OCI-LY1 (cell line): ENCODE measurements around the gene OR1S2.

Experiments
- H2AFZ ChIP-seq: fragments of 200-600 bp; sonication (generic), shearing (Covaris generic); 2 replicates; pipeline ENCODE4 v1.6.0; 2014; ENCODE audit warnings: antibody characterized with exemption, mild to moderate bottlenecking, low read length
- H3F3A ChIP-seq: fragments of 200-600 bp; sonication (generic), shearing (Covaris generic); 2 replicates; pipeline ENCODE4 v1.6.0; 2014; ENCODE audit warnings: mild to moderate bottlenecking, antibody characterized with exemption, low read length, moderate library complexity; ENCODE audit not compliant: insufficient read depth
- H3K27ac ChIP-seq: fragments of 200-600 bp; sonication (generic); 2 replicates; pipeline ENCODE4 v1.5.1; 2014; ENCODE audit warnings: low read length, mixed run types, mild to moderate bottlenecking, low read depth; ENCODE audit not compliant: poor library complexity, severe bottlenecking
- H3K27me3 ChIP-seq: fragments of 200-600 bp; sonication (generic); 2 replicates; pipeline ENCODE4 v1.6.0; 2014; ENCODE audit warnings: antibody characterized with exemption, mild to moderate bottlenecking, low read length, moderate library complexity; ENCODE audit not compliant: insufficient read depth
- H3K36me3 ChIP-seq: fragments of 200-600 bp; sonication (generic); 2 replicates; pipeline ENCODE4 v1.6.1; 2014; ENCODE audit warnings: mild to moderate bottlenecking, antibody characterized with exemption, low read length, moderate library complexity, mixed read lengths; ENCODE audit not compliant: insufficient read depth
- H3K4me1 ChIP-seq: fragments of 200-600 bp; sonication (generic); 2 replicates; pipeline ENCODE4 v1.5.1; 2014; ENCODE audit warnings: mild to moderate bottlenecking, low read length, moderate library complexity; ENCODE audit not compliant: insufficient read depth, severe bottlenecking
- H3K4me2 ChIP-seq: fragments of 200-600 bp; sonication (generic), shearing (Covaris generic); 2 replicates; pipeline ENCODE4 v1.6.1; 2014; ENCODE audit warnings: low read length
- H3K4me3 ChIP-seq: fragments of 200-600 bp; sonication (generic); 2 replicates; pipeline ENCODE4 v1.5.1; 2014; ENCODE audit warnings: low read length, low read depth, mild to moderate bottlenecking, mixed read lengths; ENCODE audit not compliant: poor library complexity, severe bottlenecking
- H3K79me2 ChIP-seq: fragments of 200-600 bp; shearing (Covaris generic); 2 replicates; pipeline ENCODE4 v1.6.1; 2016; ENCODE audit warnings: mixed run types, low read length, mixed read lengths; ENCODE audit not compliant: insufficient read depth
- H3K9ac ChIP-seq: fragments of 200-600 bp; sonication (generic), shearing (Covaris generic); 2 replicates; pipeline ENCODE4 v1.6.1; 2014; ENCODE audit warnings: mild to moderate bottlenecking, low read length, mixed read lengths
- H3K9me2 ChIP-seq: fragments of 200-600 bp; sonication (generic), shearing (Covaris generic); 2 replicates; pipeline ENCODE4 v1.6.1; 2014; ENCODE audit warnings: low read depth, mild to moderate bottlenecking, low read length, mixed read lengths
- H3K9me3 ChIP-seq: fragments of 200-600 bp; shearing (Covaris generic); 2 replicates; pipeline ENCODE4 v1.6.1; 2014; ENCODE audit warnings: low read length, mixed read lengths
- H4K20me1 ChIP-seq: fragments of 200-600 bp; sonication (generic), shearing (Covaris generic); 2 replicates; pipeline ENCODE4 v1.6.0; 2016; ENCODE audit warnings: mild to moderate bottlenecking, low read length; ENCODE audit not compliant: insufficient read depth
- EZH2 ChIP-seq: fragments of 200-600 bp; sonication (generic), shearing (Covaris generic); IDR thresholded peaks from 2 replicates; pipeline ENCODE4 v1.8.0; 2017; ENCODE audit warnings: borderline replicate concordance, mixed run types, mild to moderate bottlenecking, antibody characterized with exemption, low read length, moderate library complexity, mixed read lengths
- TF ChIP-seq, protein P1 (sequence below): fragments of 200-600 bp; sonication (generic), shearing (Covaris generic); IDR thresholded peaks from 2 replicates; pipeline ENCODE4 v1.5.1; 2017; ENCODE audit warnings: mild to moderate bottlenecking, antibody characterized with exemption, low read length, moderate library complexity, mixed read lengths

OR1S2 gene

GRCh38 chr11:58188770-58189169 is 15.2 kb downstream of the OR1S2 start, which contains the start of gene OR9Q2:
Gene OR9Q2, plus strand, starts transcription at chr11:58189070. Its CDS starts 1,421 bp downstream, at chr11:58190491.
- H4K20me1 ChIP-seq, result no peaks in the 10 kb centered on the region
- H3K4me2 ChIP-seq, result no peak within 1 kb of the TSS
- TF ChIP-seq, protein P1, sequence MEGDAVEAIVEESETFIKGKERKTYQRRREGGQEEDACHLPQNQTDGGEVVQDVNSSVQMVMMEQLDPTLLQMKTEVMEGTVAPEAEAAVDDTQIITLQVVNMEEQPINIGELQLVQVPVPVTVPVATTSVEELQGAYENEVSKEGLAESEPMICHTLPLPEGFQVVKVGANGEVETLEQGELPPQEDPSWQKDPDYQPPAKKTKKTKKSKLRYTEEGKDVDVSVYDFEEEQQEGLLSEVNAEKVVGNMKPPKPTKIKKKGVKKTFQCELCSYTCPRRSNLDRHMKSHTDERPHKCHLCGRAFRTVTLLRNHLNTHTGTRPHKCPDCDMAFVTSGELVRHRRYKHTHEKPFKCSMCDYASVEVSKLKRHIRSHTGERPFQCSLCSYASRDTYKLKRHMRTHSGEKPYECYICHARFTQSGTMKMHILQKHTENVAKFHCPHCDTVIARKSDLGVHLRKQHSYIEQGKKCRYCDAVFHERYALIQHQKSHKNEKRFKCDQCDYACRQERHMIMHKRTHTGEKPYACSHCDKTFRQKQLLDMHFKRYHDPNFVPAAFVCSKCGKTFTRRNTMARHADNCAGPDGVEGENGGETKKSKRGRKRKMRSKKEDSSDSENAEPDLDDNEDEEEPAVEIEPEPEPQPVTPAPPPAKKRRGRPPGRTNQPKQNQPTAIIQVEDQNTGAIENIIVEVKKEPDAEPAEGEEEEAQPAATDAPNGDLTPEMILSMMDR, result no peak
- TF ChIP-seq EZH2, result no peak
- H3F3A ChIP-seq, result no peaks in the 10 kb centered on the region
- H3K4me1 ChIP-seq, result no peaks in the 10 kb centered on the region
- no peaks in the 10 kb centered on the region for H3K79me2 ChIP-seq
- no peak within 1 kb of the TSS for H3K4me3 ChIP-seq
- no peaks in the 10 kb centered on the region for H3K9me3 ChIP-seq
- no peak within 1 kb of the TSS for H3K9ac ChIP-seq
- no peaks in the 10 kb centered on the region for H3K9me2 ChIP-seq
- H3K27ac ChIP-seq, result no peak within 1 kb of the TSS
- no peaks in the 10 kb centered on the region; the same call in 1 of the 2 replicates for H3K27me3 ChIP-seq
- no peaks in the 10 kb centered on the region for H3K36me3 ChIP-seq
- H2AFZ ChIP-seq, result no peak within 1 kb of the TSS

DNA sequence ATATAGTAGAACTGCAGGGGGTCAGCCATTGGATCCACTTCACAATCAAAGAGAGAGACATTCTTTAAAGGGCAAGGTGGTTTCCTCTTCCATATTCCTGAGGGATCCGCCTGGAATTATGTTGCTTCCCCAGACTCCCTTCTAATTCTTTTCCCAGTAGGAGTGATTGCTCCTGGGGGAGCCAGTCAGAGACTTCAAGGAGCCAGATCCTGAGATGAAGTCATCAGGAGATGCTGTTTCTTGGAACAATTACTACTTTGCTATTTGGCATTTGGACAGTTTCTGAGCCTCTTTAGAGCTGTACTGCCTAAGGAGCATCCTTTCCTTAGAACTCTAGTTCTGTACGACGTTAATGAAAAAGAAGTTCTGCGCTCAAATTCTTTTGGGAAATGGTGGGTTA is 17.0 kb downstream of the OR1S2 start:
- no peak for TF ChIP-seq EZH2
- TF ChIP-seq, protein P1, result no peak
- H3K4me3 ChIP-seq, result no peak overlapping the region
- H3K9me2 ChIP-seq, result no peaks in the 10 kb centered on the region
- H3K79me2 ChIP-seq, result no peaks in the 10 kb centered on the region
- no peaks in the 10 kb centered on the region for H3K36me3 ChIP-seq
- no peaks in the 10 kb centered on the region for H4K20me1 ChIP-seq
- no peaks in the 10 kb centered on the region for H3K4me1 ChIP-seq
- no peak overlapping the region for H3K27ac ChIP-seq
- no peak overlapping the region for H3K4me2 ChIP-seq
- no peak overlapping the region for H3K9ac ChIP-seq
- no peaks in the 10 kb centered on the region; the same call in 1 of the 2 replicates for H3K27me3 ChIP-seq
- no peaks in the 10 kb centered on the region for H3F3A ChIP-seq
- H2AFZ ChIP-seq, result no peak overlapping the region
- no peaks in the 10 kb centered on the region for H3K9me3 ChIP-seq

GRCh38 chr11:58179648-58180047 is 24.3 kb downstream of the OR1S2 start:
- no peak overlapping the region for H2AFZ ChIP-seq
- H4K20me1 ChIP-seq, result no peaks in the 10 kb centered on the region
- H3K4me2 ChIP-seq, result no peak overlapping the region
- no peaks in the 10 kb centered on the region for H3K36me3 ChIP-seq
- no peaks in the 10 kb centered on the region for H3K79me2 ChIP-seq
- H3F3A ChIP-seq, result no peaks in the 10 kb centered on the region
- H3K4me1 ChIP-seq, result no peaks in the 10 kb centered on the region
- TF ChIP-seq EZH2, result no peak
- TF ChIP-seq, protein P1, result no peak
- H3K27me3 ChIP-seq, result no peaks in the 10 kb centered on the region
- no peaks in the 10 kb centered on the region for H3K9me2 ChIP-seq
- no peak overlapping the region for H3K4me3 ChIP-seq
- no peak overlapping the region for H3K9ac ChIP-seq
- no peak overlapping the region for H3K27ac ChIP-seq
- no peaks in the 10 kb centered on the region for H3K9me3 ChIP-seq
